ENCODE results near the gene SMURF1. TPM values are rescaled to one million over a fixed set of nuclear protein-coding genes. Genes with fewer than 3 reads are reported as not detected.

Gene SMURF1
- total RNA-seq, 8 experiments from 2014 or later: 11.1 to 24.6 (median 17.2) TPM

DNA sequence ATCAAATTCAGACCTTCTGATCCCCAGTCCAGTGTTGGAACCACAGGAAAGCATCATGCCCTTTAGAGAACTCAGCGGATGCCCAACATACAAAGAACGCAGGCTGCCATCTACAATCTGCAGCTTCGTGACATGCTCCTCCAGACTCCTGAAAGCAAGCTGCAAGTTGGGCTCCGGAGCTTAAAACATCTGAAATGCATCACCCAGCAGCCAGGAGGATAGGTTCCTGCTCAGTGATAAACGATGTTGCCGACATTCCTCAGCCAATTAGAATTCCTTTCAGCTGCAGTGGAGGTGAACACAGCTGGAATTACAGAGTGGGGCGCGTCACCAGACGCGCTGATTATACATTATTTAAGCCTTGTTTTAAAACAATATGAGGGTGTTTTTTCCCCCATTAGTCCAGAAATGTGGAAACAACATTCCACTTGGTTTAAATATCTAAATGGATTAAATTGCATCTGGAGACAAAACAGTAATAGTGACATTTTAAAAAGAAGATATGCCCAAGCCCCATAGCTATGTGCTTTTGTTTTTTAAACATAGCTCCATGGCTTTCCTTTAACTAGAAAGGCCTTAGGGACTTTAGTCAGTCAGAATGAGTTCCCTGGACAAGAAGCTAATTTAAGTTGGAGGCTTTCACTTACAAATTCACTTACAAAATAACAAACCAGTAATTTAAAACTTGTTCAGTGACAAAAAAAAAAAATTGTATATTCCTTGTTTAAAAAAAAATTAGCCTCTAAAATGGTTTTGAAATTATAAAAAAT lies 6.3 kb downstream of the SMURF1 start:
- peak; percentile 8 to 89 (median 80) for ATAC-seq (replicated peaks in 6 of 8)
- peak overlapping the region; percentile 12 to 30 (median 23) for H3K4me3 ChIP-seq
- peaks cover 6 to 17% of the 10 kb centered on the region in 2 donors for H3K4me1 ChIP-seq (replicated peaks in 1 of 2)
- in situ Hi-C loops (cut with MboI; ENCODE audit: low pct_unique_long_range_greater_than_20kb in 2 of 9, low sequenced_read_pairs in 9 of 9, unreplicated experiment in 9 of 9): no loop called here
- whole genome bisulfite sequencing, 10 experiments: 4 to 25% (median 14%) methylated on average over 4 to 9 of the region's 10 CpGs; no CpG with 5 or more reads in 3 of the 10 experiments
- H3K27ac ChIP-seq: peak overlapping the region in 1 of 2 donors; percentile 15

DNA sequence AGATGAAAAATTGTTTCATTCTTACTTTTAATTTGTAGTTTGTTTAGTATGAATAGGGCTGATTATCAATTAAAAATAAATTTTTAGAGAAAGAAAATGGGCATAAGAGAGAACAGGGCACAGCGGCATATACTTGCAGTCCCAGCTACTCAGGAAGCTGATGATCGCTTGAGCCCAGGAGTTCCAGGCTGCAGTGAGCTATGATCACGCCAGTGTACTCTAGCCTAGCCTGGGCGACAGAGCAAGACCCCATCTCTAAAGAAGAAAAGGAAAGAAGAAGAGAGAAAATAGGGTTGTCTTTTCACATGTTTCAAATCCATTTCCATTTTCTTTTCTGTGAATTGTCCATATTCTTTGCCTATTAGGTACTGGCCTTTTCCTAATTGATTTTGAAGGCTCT lies 8.0 kb downstream of the SMURF1 start:
- 94 to 100% (median 98%) methylated on average over 1 to 4 of the region's 4 CpGs for WGBS, 10 experiments

DNA sequence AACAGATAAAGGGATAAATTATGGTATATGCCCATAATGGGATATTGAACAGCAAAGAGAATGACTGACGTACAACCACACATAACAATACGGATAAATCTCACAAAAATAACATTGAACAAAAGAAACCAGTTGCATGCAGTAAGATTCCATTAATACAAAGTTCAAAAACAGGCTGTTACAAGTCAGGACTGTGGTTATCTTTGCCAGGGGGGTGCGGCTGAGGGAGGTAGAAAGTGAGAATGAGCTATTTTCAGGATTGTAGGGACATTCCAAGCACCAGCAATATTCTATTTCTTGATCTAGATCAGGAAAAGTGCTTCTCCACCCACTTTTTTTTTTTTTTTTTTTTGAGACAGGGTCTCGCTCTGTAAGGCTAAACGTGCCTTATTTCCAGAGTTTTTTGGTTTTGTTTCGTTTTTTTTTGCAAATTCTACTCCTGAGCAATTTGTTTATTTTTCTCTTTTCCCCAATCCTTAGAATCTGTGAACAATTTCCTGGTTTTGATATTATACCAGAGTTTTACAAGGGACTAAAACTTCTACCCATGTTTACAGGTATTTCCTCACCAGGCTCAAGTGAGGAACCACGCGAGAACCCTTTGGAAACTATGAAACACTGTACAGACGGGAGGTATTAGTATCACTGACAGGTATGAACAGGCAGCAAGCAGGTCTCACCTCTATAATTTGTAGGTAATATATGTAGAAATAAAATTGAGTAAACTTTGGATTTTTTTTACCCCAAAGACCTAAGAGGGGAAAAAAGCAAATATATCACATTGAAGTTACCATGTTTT lies 9.9 kb downstream of the SMURF1 start:
- H3K27ac ChIP-seq: no peak overlapping the region
- ATAC-seq (replicated peaks in 6 of 8): peak in 1 of 8 experiments; percentile 25
- in situ Hi-C loops (cut with MboI; ENCODE audit: low pct_unique_long_range_greater_than_20kb in 2 of 9, low sequenced_read_pairs in 9 of 9, unreplicated experiment in 9 of 9): no loop called here
- H3K4me1 ChIP-seq (replicated peaks in 1 of 2): peaks cover 0 to 10% of the 10 kb centered on the region in 2 donors
- 52 to 80% (median 73%) methylated on average over 3 to 9 of the region's 9 CpGs for WGBS, 10 experiments
- no peak overlapping the region for H3K4me3 ChIP-seq

More for the DNA sequence above, 8.0 kb downstream of the SMURF1 start:
- peaks cover 0 to 10% of the 10 kb centered on the region in 2 donors for H3K4me1 ChIP-seq (replicated peaks in 1 of 2)
- in situ Hi-C loops (cut with MboI; ENCODE audit: low pct_unique_long_range_greater_than_20kb in 2 of 9, low sequenced_read_pairs in 9 of 9, unreplicated experiment in 9 of 9): no loop called here
- no peak for ATAC-seq (replicated peaks in 6 of 8)
- no peak overlapping the region for H3K4me3 ChIP-seq
- no peak overlapping the region for H3K27ac ChIP-seq

DNA sequence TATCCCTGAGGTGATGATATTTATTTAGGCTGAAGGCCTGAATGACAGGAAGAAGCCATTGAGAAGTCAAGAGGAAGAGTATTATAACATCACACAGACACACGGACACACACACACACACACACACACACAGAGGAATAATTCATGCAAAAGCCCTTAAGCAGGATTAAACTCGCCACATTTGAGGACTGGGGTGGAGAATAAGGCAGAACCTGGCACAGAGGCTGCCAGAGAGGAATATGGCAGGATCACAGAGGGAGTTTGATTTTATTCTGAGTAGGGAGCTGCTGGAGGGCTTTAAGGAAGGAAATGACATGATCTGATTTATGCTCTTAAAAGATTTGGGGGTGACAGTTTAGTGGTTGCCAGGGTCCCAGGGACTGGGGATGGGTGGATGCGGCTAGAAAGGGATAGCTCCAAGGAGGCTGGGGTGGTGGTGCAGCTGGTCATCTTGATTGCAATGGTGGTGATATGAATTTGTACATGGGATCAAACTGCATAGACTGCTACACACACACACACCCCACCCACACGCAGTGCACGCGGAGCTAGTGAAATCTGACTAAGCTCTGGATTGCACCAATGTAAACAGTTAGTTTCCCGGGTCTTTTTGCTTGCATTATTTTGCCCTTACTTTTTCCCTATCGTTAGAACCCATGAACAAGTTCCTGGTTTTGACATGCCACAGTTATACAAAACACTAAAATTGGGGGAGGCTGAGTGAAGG lies 11.2 kb downstream of the SMURF1 start:
- 30 to 100% (median 77%) methylated on average over 1 to 7 of the region's 8 CpGs; no CpG with 5 or more reads in 2 of the 10 experiments for WGBS, 10 experiments
- Histone ChIP-seq H3K27ac (no peak overlapping the region), H3K4me3 (no peak overlapping the region), H3K4me1 (replicated peaks in 1 of 2) (peaks cover 0 to 4% of the 10 kb centered on the region in 2 donors)
- in situ Hi-C loops (cut with MboI; ENCODE audit: low pct_unique_long_range_greater_than_20kb in 2 of 9, low sequenced_read_pairs in 9 of 9, unreplicated experiment in 9 of 9): no loop called here
- ATAC-seq (replicated peaks in 6 of 8): peak in 3 of 8 experiments; percentile 30 to 64 (median 41)

DNA sequence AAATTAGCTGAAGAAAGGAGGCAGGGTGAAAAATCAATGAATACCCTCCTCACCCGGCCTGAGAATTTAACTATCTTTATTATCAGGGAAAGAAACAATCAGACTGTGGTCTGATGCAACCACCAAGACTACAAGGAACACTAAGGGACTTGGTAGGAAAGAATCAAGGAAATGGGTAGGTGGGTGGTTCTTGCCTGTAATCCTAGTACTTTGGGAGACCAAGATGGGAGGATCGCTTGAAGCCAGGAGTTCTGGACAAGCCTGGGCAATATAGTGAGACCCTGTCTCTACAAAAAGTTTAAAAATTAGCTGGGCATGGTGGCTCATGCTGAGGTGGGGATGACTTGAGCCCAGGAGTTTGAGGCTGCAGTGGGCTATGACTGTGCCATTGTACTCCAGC lies 12.6 kb downstream of the SMURF1 start:
- no peak for ATAC-seq (replicated peaks in 6 of 8)
- H3K4me1 ChIP-seq (replicated peaks in 1 of 2): no peaks in the 10 kb centered on the region
- no peak overlapping the region for H3K4me3 ChIP-seq
- in situ Hi-C loops (cut with MboI; ENCODE audit: low pct_unique_long_range_greater_than_20kb in 2 of 9, low sequenced_read_pairs in 9 of 9, unreplicated experiment in 9 of 9): no loop called here
- WGBS, 10 experiments: 71 to 100% (median 100%) methylated on average over 1 to 2 of the region's 2 CpGs; no CpG with 5 or more reads in 3 of the 10 experiments
- no peak overlapping the region for H3K27ac ChIP-seq

DNA sequence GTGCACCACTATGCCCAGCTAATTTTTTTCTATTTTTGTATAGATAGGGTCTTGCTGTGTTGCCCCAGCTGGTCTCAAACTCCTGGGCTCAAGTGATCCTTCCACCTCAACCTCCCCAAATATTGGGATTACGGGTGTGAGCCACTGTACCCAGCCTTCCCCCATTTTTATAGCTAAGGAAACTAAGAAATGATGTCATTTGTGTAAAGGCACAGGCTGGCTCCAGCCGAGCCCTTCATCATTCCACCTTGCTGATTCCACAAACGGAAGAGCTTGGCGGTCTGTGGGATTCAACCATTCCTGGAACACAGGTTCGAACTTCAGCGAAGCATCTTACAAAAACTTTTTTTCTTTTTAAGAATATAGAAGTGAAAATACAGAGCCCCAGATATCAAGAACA lies 14.4 kb downstream of the SMURF1 start:
- 78 to 100% (median 95%) methylated on average over 1 to 6 of the region's 6 CpGs; no CpG with 5 or more reads in 1 of the 10 experiments for WGBS, 10 experiments
- Histone ChIP-seq H3K4me3 (no peak overlapping the region), H3K27ac (no peak overlapping the region), H3K4me1 (replicated peaks in 1 of 2) (no peaks in the 10 kb centered on the region)
- no peak for ATAC-seq (replicated peaks in 6 of 8)
- in situ Hi-C loops (cut with MboI; ENCODE audit: low pct_unique_long_range_greater_than_20kb in 2 of 9, low sequenced_read_pairs in 9 of 9, unreplicated experiment in 9 of 9): no loop called here

DNA sequence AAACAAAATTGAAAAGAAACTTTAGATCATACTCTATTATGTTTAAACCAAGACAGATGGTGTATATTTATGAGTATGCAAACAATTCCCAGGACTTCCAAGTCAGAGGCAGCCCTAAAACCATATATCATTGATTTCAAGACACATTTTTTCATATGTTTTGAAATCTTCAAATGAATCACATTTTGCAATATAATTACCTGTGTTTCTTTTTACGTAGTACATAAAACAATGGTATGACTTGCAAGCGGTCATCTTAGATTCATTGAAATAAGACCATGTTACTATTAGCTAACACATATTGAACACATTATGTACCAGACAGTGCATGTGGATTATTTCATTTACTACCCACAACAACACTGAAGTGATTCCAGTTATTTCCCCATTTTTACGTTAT lies 14.9 kb downstream of the SMURF1 start:
- 40 to 100% (median 93%) methylated on average over 1 to 3 of the region's 3 CpGs for WGBS, 10 experiments
- Histone ChIP-seq H3K4me3 (no peak overlapping the region), H3K4me1 (replicated peaks in 1 of 2) (no peaks in the 10 kb centered on the region), H3K27ac (no peak overlapping the region)
- no peak for ATAC-seq (replicated peaks in 6 of 8)
- in situ Hi-C loops (cut with MboI; ENCODE audit: low pct_unique_long_range_greater_than_20kb in 2 of 9, low sequenced_read_pairs in 9 of 9, unreplicated experiment in 9 of 9): no loop called here

DNA sequence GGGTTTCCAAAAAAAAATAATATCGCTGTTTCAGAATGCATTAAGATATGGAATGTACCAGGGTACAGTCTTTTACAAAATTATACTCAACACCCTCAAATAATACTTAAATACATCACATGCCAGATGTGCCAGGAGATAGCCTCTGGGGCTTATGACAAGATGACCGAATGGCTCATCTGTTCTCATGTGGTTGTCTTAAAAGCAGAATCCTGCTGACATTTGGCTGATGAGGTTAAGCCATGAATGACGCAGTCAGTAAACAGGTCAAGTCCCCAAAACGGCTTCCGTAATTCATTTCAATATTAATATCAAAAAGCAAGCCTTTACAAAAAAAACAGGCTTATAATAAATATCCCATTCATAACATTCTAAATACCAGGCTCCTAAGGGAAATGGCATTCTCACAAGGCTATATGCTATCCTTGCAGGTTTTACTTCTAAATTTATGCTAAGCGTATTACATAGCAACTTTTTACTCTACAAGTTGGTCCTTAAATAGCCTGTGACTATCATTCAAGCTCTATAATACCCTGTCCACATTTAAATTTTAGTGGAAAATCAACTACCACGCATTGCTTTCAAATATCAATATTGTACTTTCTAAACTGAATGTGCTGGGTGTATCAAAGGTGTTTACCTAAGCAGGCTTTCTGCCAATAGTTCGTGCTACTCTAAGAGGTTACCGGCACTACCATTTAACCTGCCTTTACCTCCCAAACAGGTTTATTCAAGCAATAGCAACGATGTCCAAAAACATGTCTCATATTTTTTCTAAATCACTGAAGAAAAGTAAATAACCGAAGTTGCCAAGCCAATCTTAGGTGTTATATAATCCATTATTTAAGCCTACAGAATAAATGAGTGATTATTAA lies 15.6 kb downstream of the SMURF1 start:
- ATAC-seq (replicated peaks in 6 of 8): peak in 2 of 8 experiments; percentile 5 to 27

DNA sequence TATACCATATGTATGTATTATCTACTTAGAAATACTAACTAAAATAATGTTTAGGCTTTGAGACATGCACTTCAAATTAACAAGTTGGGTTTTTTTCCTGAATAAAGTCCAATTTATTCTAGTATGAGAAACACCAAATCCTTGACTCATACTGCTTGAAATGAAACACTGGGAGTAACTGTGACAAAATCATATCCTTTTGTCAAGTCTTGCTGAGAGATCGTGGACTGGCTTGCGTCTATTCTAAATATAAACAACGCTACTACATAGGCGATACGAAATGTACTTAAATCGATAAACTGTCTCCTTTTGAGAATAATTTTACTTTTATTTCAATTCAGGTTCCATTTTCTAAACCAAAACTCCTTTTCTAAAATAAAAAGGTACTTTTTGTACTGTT lies 16.3 kb downstream of the SMURF1 start:
- peak in 2 of 8 experiments; percentile 15 to 35 for ATAC-seq (replicated peaks in 6 of 8)
- Histone ChIP-seq H3K4me3 (no peak overlapping the region), H3K27ac (no peak overlapping the region), H3K4me1 (replicated peaks in 1 of 2) (no peaks in the 10 kb centered on the region)
- in situ Hi-C loops (cut with MboI; ENCODE audit: low pct_unique_long_range_greater_than_20kb in 2 of 9, low sequenced_read_pairs in 9 of 9, unreplicated experiment in 9 of 9): no loop called here
- WGBS, 10 experiments: 3 to 100% (median 87%) methylated on average over 1 to 6 of the region's 6 CpGs

More for the DNA sequence above, 15.6 kb downstream of the SMURF1 start:
- Histone ChIP-seq H3K27ac (no peak overlapping the region), H3K4me1 (replicated peaks in 1 of 2) (no peaks in the 10 kb centered on the region), H3K4me3 (no peak overlapping the region)
- in situ Hi-C loops (cut with MboI; ENCODE audit: low pct_unique_long_range_greater_than_20kb in 2 of 9, low sequenced_read_pairs in 9 of 9, unreplicated experiment in 9 of 9): no loop called here
- 37 to 100% (median 85%) methylated on average over 2 to 11 of the region's 11 CpGs for WGBS, 10 experiments

DNA sequence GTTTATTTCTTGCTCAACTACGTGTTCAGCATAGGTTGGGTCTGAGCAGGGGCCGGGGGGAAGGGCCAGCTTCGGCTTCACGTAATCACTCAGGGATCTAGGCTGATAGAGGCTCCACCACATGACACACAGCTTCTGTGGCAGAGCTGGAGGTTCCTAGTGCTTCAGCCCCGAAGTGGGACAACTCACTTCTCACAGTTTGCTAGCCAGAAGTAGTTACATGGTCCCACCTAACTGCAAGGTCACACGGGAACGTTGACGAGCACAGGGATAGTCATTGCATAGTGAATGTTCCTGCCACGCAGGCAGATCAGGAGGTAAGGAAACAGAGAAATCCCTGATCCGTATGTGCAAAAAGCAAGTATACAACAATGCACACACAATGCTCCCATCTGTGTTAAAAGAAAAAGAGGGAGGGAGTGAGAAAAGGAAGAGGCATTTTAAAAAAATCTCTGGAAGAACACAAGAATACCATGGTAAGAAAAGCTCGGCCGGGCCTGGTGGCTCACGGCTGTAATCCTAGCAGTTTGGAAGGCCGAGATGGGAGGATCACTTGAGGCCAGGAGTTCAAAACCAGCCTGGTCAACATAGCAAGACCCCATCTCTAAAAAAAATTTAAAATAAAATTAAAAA lies 16.9 kb downstream of the SMURF1 start:
- Histone ChIP-seq H3K27ac (no peak overlapping the region), H3K4me3 (no peak overlapping the region), H3K4me1 (replicated peaks in 1 of 2) (no peaks in the 10 kb centered on the region)
- in situ Hi-C loops (cut with MboI; ENCODE audit: low pct_unique_long_range_greater_than_20kb in 2 of 9, low sequenced_read_pairs in 9 of 9, unreplicated experiment in 9 of 9): no loop called here
- ATAC-seq (replicated peaks in 6 of 8): peak in 4 of 8 experiments; percentile 32 to 92 (median 81)
- 12 to 82% (median 73%) methylated on average over 2 to 12 of the region's 14 CpGs; no CpG with 5 or more reads in 1 of the 10 experiments for WGBS, 10 experiments

DNA sequence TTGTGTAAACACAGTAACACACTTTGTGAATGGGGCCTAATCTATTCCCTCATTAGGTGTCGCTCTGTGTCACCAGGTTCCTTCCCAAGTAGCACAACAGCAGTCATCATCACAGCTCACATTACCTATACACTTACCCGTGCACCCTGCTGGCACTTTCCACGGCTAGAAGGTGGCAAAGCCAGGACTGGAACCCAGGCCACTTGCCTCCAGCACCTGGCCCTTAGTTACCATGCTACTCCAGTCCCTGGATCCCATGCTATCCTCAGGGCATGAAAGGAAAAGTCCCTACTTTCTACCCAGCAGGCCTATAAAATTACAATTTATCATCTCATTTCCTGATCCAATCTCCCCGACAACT lies 18.4 kb downstream of the SMURF1 start:
- Histone ChIP-seq H3K4me3 (no peak overlapping the region), H3K27ac (no peak overlapping the region), H3K4me1 (replicated peaks in 1 of 2) (no peaks in the 10 kb centered on the region)
- ATAC-seq (replicated peaks in 6 of 8): no peak
- in situ Hi-C loops (cut with MboI; ENCODE audit: low pct_unique_long_range_greater_than_20kb in 2 of 9, low sequenced_read_pairs in 9 of 9, unreplicated experiment in 9 of 9): no loop called here
- WGBS, 10 experiments: 83 to 100% (median 100%) methylated on average over 1 to 4 of the region's 4 CpGs; no CpG with 5 or more reads in 2 of the 10 experiments

Measured in motor neuron (in vitro differentiated cells).